GM18858 (cell line): ENCODE data around the gene XIRP1.

Experiments
- ATAC-seq: cut with Tn5 transposase; IDR thresholded peaks from one replicate; pipeline ENCODE4 v1.9.1; 2021; ENCODE audit not compliant: unreplicated experiment

XIRP1 gene

GRCh38 chr3:39211332-39212130 lies 19.1 kb upstream of the XIRP1 start:
- ATAC-seq: no peak

- ATAC-seq: no peak
Measured at GRCh38 chr3:39210078-39210477, 17.7 kb upstream of the XIRP1 start.

- no peak for ATAC-seq
Measured at GRCh38 chr3:39209329-39209970, 17.1 kb upstream of the XIRP1 start.

GRCh38 chr3:39208463-39209055 lies 16.2 kb upstream of the XIRP1 start:
- ATAC-seq: no peak

GRCh38 chr3:39207361-39208186 lies 15.2 kb upstream of the XIRP1 start:
- ATAC-seq: no peak

- ATAC-seq: no peak
Measured at GRCh38 chr3:39205919-39206516, 13.6 kb upstream of the XIRP1 start.

- ATAC-seq: no peak
Measured at GRCh38 chr3:39205131-39205530, 12.7 kb upstream of the XIRP1 start.

- ATAC-seq: no peak
Measured at GRCh38 chr3:39203860-39204259, 11.5 kb upstream of the XIRP1 start.

- ATAC-seq: no peak
Measured at GRCh38 chr3:39203402-39203801, 11.0 kb upstream of the XIRP1 start.

- no peak for ATAC-seq
Measured at GRCh38 chr3:39202094-39202493, 9.7 kb upstream of the XIRP1 start.

- ATAC-seq: no peak
Measured at GRCh38 chr3:39196671-39197356, 4.4 kb upstream of the XIRP1 start.

GRCh38 chr3:39196034-39196433 lies 3.6 kb upstream of the XIRP1 start:
- ATAC-seq: no peak

GRCh38 chr3:39193391-39193790 lies 996 bp upstream of the XIRP1 start:
- ATAC-seq: no peak

GRCh38 chr3:39191773-39192172 lies 622 bp downstream of the XIRP1 start:
- no peak for ATAC-seq

GRCh38 chr3:39191111-39191510 lies 1.3 kb downstream of the XIRP1 start:
- ATAC-seq: no peak

GRCh38 chr3:39190281-39191025 lies 1.9 kb downstream of the XIRP1 start:
- no peak for ATAC-seq

GRCh38 chr3:39189959-39190269 lies 2.5 kb downstream of the XIRP1 start:
- ATAC-seq: peak; percentile 56

- ATAC-seq: no peak
Measured at GRCh38 chr3:39189150-39189958, 3.0 kb downstream of the XIRP1 start.
